Endothelial cell of umbilical vein (primary cell): ENCODE results near the gene ACE.

Experiments used
- EZH2 ChIP-seq: IDR thresholded peaks from 2 replicates; pipeline ENCODE4 v1.6.1; 2012; ENCODE audit warnings: borderline replicate concordance, low read depth, mild to moderate bottlenecking, moderate library complexity, low read length, inconsistent platforms; ENCODE audit not compliant: severe bottlenecking
- FOS ChIP-seq: IDR thresholded peaks from 2 replicates; pipeline ENCODE4 v1.6.1; 2011; ENCODE audit warnings: mild to moderate bottlenecking, low read length, moderate library complexity, borderline replicate concordance; ENCODE audit not compliant: insufficient read depth
- POLR2A ChIP-seq: IDR thresholded peaks from 2 replicates; pipeline ENCODE4 v1.6.1; 2012; ENCODE audit warnings: low read depth, mild to moderate bottlenecking, control low read depth, low read length

DNA sequence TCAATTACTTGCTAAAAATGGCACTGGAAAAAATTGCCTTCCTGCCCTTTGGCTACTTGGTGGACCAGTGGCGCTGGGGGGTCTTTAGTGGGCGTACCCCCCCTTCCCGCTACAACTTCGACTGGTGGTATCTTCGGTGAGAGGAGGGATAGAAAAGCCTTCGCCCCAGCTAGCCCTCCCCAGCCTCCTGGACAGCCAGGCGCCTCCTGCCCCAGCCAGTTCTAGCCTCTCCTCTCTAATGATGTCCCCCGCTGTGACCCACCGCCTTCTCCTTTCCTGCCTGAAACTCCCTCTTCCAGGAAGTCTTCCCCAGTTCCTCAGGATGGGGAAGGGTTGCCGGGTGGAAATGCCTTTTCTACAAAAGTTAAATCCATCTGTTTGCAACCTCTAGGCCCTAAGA is 6.2 kb downstream of the ACE start:
- TF ChIP-seq POLR2A (no peak), EZH2 (no peak), FOS (no peak)
